OCI-LY3 (cell line): ENCODE results near the gene ADGRV1.
"Not testable (repeated sequence)": the region's sequence is repeated elsewhere in the genome, so short reads cannot be mapped to it uniquely, and the experiment has no call there.

Experiments used
- EZH2phosphoT487 ChIP-seq: fragments of 200-600 bp; shearing (Covaris generic); IDR thresholded peaks from 2 replicates; pipeline ENCODE4 v1.6.1; 2018; ENCODE audit warnings: antibody characterized with exemption, mixed run types, low read depth
- TF ChIP-seq, protein P1 (sequence below): fragments of 200-600, 300-600 bp; sonication (generic); IDR thresholded peaks from 2 replicates; pipeline ENCODE4 v1.5.1; 2014; ENCODE audit warnings: antibody characterized with exemption, low read length, low read depth

DNA sequence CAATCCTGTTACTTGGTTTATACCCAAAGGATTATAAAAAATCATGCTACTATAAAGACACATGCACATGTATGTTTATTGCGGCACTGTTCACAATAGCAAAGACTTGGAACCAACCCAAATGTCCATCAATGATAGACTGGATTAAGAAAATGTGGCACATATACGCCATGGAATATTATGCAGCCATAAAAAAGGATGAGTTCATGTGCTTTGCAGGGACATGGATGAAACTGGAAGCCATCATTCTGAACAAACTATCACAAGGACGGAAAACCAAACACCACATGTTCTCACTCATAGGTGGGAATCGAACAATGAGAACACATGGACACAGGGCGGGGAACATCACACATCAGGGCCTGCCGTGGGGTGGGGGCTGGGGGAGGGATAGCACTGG, 34.5 kb downstream of the ADGRV1 start:
- TF ChIP-seq, protein P1, sequence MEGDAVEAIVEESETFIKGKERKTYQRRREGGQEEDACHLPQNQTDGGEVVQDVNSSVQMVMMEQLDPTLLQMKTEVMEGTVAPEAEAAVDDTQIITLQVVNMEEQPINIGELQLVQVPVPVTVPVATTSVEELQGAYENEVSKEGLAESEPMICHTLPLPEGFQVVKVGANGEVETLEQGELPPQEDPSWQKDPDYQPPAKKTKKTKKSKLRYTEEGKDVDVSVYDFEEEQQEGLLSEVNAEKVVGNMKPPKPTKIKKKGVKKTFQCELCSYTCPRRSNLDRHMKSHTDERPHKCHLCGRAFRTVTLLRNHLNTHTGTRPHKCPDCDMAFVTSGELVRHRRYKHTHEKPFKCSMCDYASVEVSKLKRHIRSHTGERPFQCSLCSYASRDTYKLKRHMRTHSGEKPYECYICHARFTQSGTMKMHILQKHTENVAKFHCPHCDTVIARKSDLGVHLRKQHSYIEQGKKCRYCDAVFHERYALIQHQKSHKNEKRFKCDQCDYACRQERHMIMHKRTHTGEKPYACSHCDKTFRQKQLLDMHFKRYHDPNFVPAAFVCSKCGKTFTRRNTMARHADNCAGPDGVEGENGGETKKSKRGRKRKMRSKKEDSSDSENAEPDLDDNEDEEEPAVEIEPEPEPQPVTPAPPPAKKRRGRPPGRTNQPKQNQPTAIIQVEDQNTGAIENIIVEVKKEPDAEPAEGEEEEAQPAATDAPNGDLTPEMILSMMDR = not testable (repeated sequence)
- not testable (repeated sequence) for TF ChIP-seq EZH2phosphoT487
